ENCODE measurements around the gene KCNIP3.

KCNIP3 gene

DNA sequence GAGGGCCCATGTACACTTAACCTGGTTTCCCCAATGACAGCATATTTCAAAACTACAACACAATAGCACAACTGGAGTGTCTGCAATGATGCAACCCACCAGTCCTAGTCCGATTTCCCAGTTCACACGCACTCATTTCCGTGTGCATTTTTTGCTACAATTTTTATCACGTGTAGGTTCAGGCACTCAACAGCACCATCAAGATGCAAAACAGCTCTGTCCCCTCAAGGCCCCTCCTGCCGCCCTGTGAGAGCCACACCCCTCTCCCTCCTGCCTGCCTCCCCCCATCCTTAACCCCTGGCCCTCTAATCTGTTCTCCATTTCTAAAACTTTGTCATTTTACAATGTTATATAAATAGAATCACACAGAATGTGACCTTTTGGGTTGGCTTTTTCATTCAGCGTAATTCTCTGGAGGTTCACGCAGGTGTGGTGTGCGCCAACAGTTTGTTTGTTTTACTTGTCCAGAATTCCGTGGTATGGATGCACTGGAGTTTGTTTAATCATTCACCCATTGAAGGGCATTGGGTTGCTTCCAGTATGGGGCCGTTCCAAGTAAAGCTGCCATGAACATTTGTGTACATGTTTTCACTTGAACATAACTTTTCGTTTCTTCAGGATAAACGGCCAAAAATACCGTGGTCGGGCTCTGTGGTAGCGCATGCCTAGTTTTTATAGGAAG is 8.4 kb downstream of the KCNIP3 start:
- Histone ChIP-seq H3K4me3 (ENCODE audit: insufficient read depth, low read depth, low read length, poor library complexity, severe bottlenecking) (no peak overlapping the region), H3K36me3 (ENCODE audit: control insufficient read depth, insufficient read depth, low read length) (no peaks in the 10 kb centered on the region), H3K27ac (ENCODE audit: insufficient read depth, low read length, poor library complexity, severe bottlenecking) (no peak overlapping the region), H3K27me3 (replicated peaks; ENCODE audit: control insufficient read depth, insufficient read depth, low read length, poor library complexity, severe bottlenecking) (no peaks in the 10 kb centered on the region), H3K4me1 (ENCODE audit: control insufficient read depth, insufficient read depth, low read length, poor library complexity, severe bottlenecking) (no peaks in the 10 kb centered on the region), H3K9me3 (ENCODE audit: control insufficient read depth, low read length) (no peaks in the 10 kb centered on the region)
- no peak for DNase-seq

DNA sequence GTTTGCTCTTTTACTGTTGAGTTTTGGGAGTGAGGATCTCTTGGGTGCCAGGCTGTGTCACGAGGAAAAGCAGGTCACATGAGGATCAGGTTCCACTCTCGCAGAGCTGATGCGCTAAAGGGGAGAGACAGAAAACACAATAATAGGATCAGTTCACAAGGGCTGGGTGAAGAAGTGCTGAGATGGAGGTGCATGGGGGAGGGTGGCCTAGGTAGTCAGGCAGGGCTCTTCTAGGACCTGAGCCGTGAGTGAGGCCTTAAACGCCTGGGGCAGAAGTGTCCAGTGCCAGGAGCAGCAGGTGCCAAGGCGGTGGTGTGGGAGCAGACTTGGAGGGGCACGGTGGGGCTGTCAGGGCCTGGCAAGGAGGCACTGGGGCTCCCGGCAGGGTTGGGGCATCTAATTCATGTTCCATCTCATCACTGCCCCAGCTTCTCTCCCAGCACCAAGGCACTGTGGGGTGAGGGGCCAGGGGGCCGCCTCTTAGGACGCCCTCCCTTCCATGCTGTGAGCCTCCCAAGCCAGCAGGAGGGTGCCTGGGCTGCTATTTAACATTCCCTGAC is 9.3 kb downstream of the KCNIP3 start:
- Histone ChIP-seq H3K9me3 (ENCODE audit: control insufficient read depth, low read length) (no peaks in the 10 kb centered on the region), H3K27ac (ENCODE audit: insufficient read depth, low read length, poor library complexity, severe bottlenecking) (no peak overlapping the region), H3K4me3 (ENCODE audit: insufficient read depth, low read depth, low read length, poor library complexity, severe bottlenecking) (no peak overlapping the region), H3K4me1 (ENCODE audit: control insufficient read depth, insufficient read depth, low read length, poor library complexity, severe bottlenecking) (no peaks in the 10 kb centered on the region), H3K36me3 (ENCODE audit: control insufficient read depth, insufficient read depth, low read length) (no peaks in the 10 kb centered on the region), H3K27me3 (replicated peaks; ENCODE audit: control insufficient read depth, insufficient read depth, low read length, poor library complexity, severe bottlenecking) (no peaks in the 10 kb centered on the region)
- no peak for DNase-seq

DNA sequence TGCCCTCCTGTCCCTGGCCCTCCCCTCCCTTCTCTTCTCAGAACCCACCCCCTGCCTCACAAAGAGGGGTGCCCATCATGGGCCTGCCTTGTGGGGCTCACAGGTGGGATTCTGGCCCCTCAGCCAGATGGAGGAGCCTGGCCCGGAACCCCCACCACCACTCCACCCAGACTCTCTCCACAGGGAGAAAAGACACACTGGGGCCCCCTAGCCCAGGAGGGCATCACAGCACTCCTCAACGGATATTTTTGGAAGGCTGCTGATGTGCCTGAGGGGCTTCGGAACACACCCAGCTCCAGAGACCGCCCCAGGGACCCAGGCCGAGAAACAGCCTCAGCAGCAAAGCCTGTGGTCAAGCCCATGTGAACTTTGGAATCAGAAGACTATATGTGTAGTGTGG is 9.9 kb downstream of the KCNIP3 start:
- no peak overlapping the region for H3K4me3 ChIP-seq (ENCODE audit: insufficient read depth, low read depth, low read length, poor library complexity, severe bottlenecking)
- H3K4me1 ChIP-seq (ENCODE audit: control insufficient read depth, insufficient read depth, low read length, poor library complexity, severe bottlenecking), result no peaks in the 10 kb centered on the region
- DNase-seq, result no peak
- H3K27ac ChIP-seq (ENCODE audit: insufficient read depth, low read length, poor library complexity, severe bottlenecking), result no peak overlapping the region
- H3K27me3 ChIP-seq (replicated peaks; ENCODE audit: control insufficient read depth, insufficient read depth, low read length, poor library complexity, severe bottlenecking), result no peaks in the 10 kb centered on the region
- no peaks in the 10 kb centered on the region for H3K36me3 ChIP-seq (ENCODE audit: control insufficient read depth, insufficient read depth, low read length)
- no peaks in the 10 kb centered on the region for H3K9me3 ChIP-seq (ENCODE audit: control insufficient read depth, low read length)

DNA sequence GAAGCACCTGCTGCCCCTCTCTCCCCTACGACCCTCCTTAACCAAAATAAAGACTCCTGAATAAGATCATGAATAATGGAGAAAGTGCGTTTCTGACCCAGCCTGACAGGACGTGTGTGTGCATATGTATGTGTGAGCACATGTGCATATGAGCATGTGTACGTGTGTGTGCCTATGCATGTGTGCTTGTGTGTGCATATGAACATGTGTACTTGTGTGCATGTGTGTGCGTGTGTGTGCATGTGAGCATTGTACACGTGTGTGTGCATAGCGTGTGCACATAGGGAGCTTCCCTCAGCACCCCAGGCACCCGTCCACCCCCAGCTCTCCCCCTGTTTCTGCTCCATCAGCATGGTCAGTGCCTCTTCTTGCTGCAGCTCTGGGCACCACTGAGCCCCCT is 10.7 kb downstream of the KCNIP3 start:
- Histone ChIP-seq H3K36me3 (ENCODE audit: control insufficient read depth, insufficient read depth, low read length) (no peaks in the 10 kb centered on the region), H3K27me3 (replicated peaks; ENCODE audit: control insufficient read depth, insufficient read depth, low read length, poor library complexity, severe bottlenecking) (no peaks in the 10 kb centered on the region), H3K4me1 (ENCODE audit: control insufficient read depth, insufficient read depth, low read length, poor library complexity, severe bottlenecking) (no peaks in the 10 kb centered on the region), H3K9me3 (ENCODE audit: control insufficient read depth, low read length) (no peaks in the 10 kb centered on the region), H3K4me3 (ENCODE audit: insufficient read depth, low read depth, low read length, poor library complexity, severe bottlenecking) (no peak overlapping the region), H3K27ac (ENCODE audit: insufficient read depth, low read length, poor library complexity, severe bottlenecking) (no peak overlapping the region)
- DNase-seq, result no peak

DNA sequence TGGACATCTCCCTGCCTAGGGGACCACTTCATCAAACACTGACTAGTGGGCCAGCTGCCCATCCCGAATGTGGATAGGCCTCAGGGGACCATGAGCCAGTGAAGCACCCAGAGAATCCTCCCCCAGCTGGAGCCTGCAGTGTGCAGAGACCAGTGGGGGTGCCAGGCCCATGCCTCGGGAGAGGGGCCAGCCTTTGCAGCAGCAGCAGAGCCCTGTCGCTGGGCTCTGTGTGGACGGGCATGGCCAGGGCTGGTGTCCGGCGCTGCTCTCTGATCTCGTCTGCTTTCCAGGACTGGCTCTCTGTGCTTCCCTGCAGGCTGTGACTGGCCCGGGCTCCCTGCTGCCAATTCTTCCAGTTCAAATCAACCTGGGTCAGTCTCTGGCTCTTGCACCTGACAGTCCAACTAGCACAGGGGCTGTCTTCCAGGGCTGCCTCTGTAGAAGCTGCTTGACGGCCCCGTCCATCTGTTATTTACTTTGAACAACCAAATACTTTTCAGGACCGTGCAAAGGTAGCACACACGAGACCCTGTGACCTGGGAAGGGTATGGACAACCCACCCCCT is 11.4 kb downstream of the KCNIP3 start:
- no peaks in the 10 kb centered on the region for H3K9me3 ChIP-seq (ENCODE audit: control insufficient read depth, low read length)
- H3K27ac ChIP-seq (ENCODE audit: insufficient read depth, low read length, poor library complexity, severe bottlenecking), result no peak overlapping the region
- H3K36me3 ChIP-seq (ENCODE audit: control insufficient read depth, insufficient read depth, low read length), result no peaks in the 10 kb centered on the region
- no peaks in the 10 kb centered on the region for H3K4me1 ChIP-seq (ENCODE audit: control insufficient read depth, insufficient read depth, low read length, poor library complexity, severe bottlenecking)
- no peaks in the 10 kb centered on the region for H3K27me3 ChIP-seq (replicated peaks; ENCODE audit: control insufficient read depth, insufficient read depth, low read length, poor library complexity, severe bottlenecking)
- no peak overlapping the region for H3K4me3 ChIP-seq (ENCODE audit: insufficient read depth, low read depth, low read length, poor library complexity, severe bottlenecking)
- no peak for DNase-seq

DNA sequence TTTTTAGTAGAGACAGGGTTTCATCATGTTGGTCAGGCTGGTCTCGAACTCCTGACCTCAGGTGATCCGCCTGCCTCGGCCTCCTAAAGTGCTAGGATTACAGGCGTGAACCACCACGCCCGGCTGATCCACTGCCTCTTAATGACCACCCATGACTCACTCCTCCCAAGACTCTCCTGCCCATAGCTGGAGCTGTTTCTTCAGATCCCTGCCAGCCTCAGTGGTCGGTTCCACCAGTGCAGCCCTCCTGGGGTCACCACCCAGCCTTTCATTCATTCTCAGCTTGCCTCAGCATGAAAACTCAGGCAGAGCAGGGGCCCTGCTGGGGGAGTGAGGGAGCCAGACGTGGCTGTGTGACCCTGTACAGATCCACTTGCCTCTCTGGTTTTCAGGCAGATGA is 12.5 kb downstream of the KCNIP3 start:
- H3K4me3 ChIP-seq (ENCODE audit: insufficient read depth, low read depth, low read length, poor library complexity, severe bottlenecking), result no peak overlapping the region
- no peaks in the 10 kb centered on the region for H3K9me3 ChIP-seq (ENCODE audit: control insufficient read depth, low read length)
- no peak overlapping the region for H3K27ac ChIP-seq (ENCODE audit: insufficient read depth, low read length, poor library complexity, severe bottlenecking)
- DNase-seq, result no peak
- no peaks in the 10 kb centered on the region for H3K36me3 ChIP-seq (ENCODE audit: control insufficient read depth, insufficient read depth, low read length)
- H3K27me3 ChIP-seq (replicated peaks; ENCODE audit: control insufficient read depth, insufficient read depth, low read length, poor library complexity, severe bottlenecking), result no peaks in the 10 kb centered on the region
- H3K4me1 ChIP-seq (ENCODE audit: control insufficient read depth, insufficient read depth, low read length, poor library complexity, severe bottlenecking), result no peaks in the 10 kb centered on the region

DNA sequence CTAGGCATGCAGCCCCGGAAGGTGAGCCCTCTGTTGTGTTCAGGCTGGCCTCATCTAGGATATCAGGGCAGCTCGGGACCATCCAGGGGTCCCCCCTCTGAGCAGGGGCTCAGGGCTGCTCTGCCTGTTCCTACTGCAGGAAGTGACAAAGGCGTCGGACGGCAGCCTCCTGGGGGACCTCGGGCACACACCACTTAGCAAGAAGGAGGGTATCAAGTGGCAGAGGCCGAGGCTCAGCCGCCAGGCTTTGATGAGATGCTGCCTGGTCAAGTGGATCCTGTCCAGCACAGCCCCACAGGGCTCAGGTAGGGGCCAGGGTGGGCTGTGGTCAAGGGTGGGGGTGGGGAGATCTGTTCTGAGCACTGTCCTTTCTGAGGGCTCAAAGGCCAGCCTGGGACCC is 13.1 kb downstream of the KCNIP3 start:
- no peaks in the 10 kb centered on the region for H3K27me3 ChIP-seq (replicated peaks; ENCODE audit: control insufficient read depth, insufficient read depth, low read length, poor library complexity, severe bottlenecking)
- no peak overlapping the region for H3K4me3 ChIP-seq (ENCODE audit: insufficient read depth, low read depth, low read length, poor library complexity, severe bottlenecking)
- no peak overlapping the region for H3K27ac ChIP-seq (ENCODE audit: insufficient read depth, low read length, poor library complexity, severe bottlenecking)
- DNase-seq, result no peak
- H3K4me1 ChIP-seq (ENCODE audit: control insufficient read depth, insufficient read depth, low read length, poor library complexity, severe bottlenecking), result no peaks in the 10 kb centered on the region
- H3K9me3 ChIP-seq (ENCODE audit: control insufficient read depth, low read length), result no peaks in the 10 kb centered on the region
- no peaks in the 10 kb centered on the region for H3K36me3 ChIP-seq (ENCODE audit: control insufficient read depth, insufficient read depth, low read length)

DNA sequence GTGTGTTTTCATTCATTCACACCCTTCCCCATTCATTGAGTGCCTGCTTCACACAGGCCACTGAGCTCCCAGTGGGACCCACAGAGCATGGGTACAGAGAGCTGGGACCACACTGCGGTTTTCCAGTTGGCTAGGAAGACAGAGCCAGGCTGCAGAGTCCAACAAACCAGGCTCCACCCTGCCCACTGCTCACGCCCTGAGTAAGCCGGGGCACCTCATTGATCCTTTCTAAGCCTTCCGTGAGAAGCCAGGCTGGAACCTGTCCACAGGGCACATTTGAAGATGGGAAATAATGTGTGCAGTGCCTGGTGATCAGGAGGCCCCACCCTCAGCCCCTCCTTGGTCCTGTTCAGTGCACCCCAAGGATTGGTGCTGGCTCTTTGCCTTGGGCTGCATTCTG is 13.5 kb downstream of the KCNIP3 start:
- no peak overlapping the region for H3K27ac ChIP-seq (ENCODE audit: insufficient read depth, low read length, poor library complexity, severe bottlenecking)

DNA sequence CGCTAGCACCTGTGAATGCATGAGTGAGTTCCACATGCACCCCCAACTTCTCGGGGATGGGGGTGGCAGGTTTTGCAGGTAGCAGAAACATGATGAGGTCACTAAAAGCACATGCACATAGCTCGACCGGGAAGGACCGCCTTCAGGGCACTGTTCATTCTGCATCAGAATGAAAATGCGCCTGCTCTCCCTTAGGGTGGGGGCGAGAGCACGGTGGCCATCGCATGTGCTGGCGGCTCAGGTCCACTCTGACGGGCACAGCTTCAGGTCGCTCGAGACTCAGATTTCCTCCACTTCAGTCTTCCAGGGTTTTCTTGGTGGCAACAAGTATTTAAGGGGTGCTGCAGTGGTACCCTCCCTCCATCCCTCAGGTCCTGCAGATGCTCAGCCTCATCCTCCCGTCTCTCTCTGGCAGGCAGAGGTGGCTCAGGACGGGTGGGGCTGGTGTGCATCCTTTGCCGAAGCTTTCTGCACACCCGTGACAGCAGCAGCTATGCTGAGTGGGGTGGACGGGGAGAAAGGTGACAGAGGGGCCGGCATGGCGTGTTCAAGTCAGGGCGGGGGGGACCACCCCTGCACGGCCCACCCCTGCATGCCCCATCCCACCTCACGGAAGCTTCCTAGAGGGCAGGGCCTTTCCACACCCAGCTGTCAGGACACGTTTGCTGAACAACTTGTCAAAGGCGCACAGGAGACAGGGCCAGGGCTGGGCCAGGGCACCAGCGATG is 14.8 kb downstream of the KCNIP3 start:
- Histone ChIP-seq H3K36me3 (ENCODE audit: control insufficient read depth, insufficient read depth, low read length) (no peaks in the 10 kb centered on the region), H3K4me3 (ENCODE audit: insufficient read depth, low read depth, low read length, poor library complexity, severe bottlenecking) (no peak overlapping the region), H3K27me3 (replicated peaks; ENCODE audit: control insufficient read depth, insufficient read depth, low read length, poor library complexity, severe bottlenecking) (no peaks in the 10 kb centered on the region), H3K4me1 (ENCODE audit: control insufficient read depth, insufficient read depth, low read length, poor library complexity, severe bottlenecking) (no peaks in the 10 kb centered on the region), H3K27ac (ENCODE audit: insufficient read depth, low read length, poor library complexity, severe bottlenecking) (no peak overlapping the region), H3K9me3 (ENCODE audit: control insufficient read depth, low read length) (no peaks in the 10 kb centered on the region)
- DNase-seq, result no peak

More for the DNA sequence above, 13.5 kb downstream of the KCNIP3 start:
- Histone ChIP-seq H3K36me3 (ENCODE audit: control insufficient read depth, insufficient read depth, low read length) (no peaks in the 10 kb centered on the region), H3K4me3 (ENCODE audit: insufficient read depth, low read depth, low read length, poor library complexity, severe bottlenecking) (no peak overlapping the region), H3K27me3 (replicated peaks; ENCODE audit: control insufficient read depth, insufficient read depth, low read length, poor library complexity, severe bottlenecking) (no peaks in the 10 kb centered on the region), H3K4me1 (ENCODE audit: control insufficient read depth, insufficient read depth, low read length, poor library complexity, severe bottlenecking) (no peaks in the 10 kb centered on the region), H3K9me3 (ENCODE audit: control insufficient read depth, low read length) (no peaks in the 10 kb centered on the region)
- no peak for DNase-seq
